HepG2 (cell line): ENCODE results near the gene NYNRIN. TPM values are rescaled to one million over a fixed set of nuclear protein-coding genes. Genes with fewer than 3 reads are reported as not detected.
A peak's percentile ranks its signal among the peaks of the same experiment; 100 is the strongest.

Source experiments
- AHR ChIP-seq: IDR thresholded peaks from 2 replicates; pipeline ENCODE4 v1.6.1; 2018; ENCODE audit warnings: missing genetic modification reagents, missing compliant biosample characterization
- CCAR2 ChIP-seq: fragments of 200-400 bp; formaldehyde crosslinking; optimal IDR thresholded peaks from 2 replicates; pipeline ENCODE3; 2018; ENCODE audit warnings: low read depth, mild to moderate bottlenecking, low read length, moderate library complexity
- CCDC6 ChIP-seq: sonication (generic); formaldehyde crosslinking; IDR thresholded peaks from 2 replicates; pipeline ENCODE4 v1.8.1; 2022; ENCODE audit warnings: mild to moderate bottlenecking, missing genetic modification reagents, moderate library complexity
- GABPA ChIP-seq, 2 experiments: IDR thresholded peaks; 2 replicates each; pipeline ENCODE4 v1.6.1; 2011 to 2016; ENCODE audit warnings: low read depth in 2 of 2, low read length in 1 of 2, missing biosample characterization in 1 of 2, missing genetic modification characterization in 1 of 2
- MATR3 ChIP-seq: sonication (generic); formaldehyde crosslinking; IDR thresholded peaks from 2 replicates; pipeline ENCODE4 v1.4.0; 2020; ENCODE audit warnings: missing genetic modification reagents
- PAF1 ChIP-seq: IDR thresholded peaks from 2 replicates; pipeline ENCODE4 v1.6.1; 2016; ENCODE audit warnings: missing genetic modification reagents, missing compliant biosample characterization
- PHF8 ChIP-seq: sonication (generic); formaldehyde crosslinking; IDR thresholded peaks from 2 replicates; pipeline ENCODE4 v1.5.0; 2020; ENCODE audit warnings: missing genetic modification reagents
- RELA ChIP-seq: sonication (generic); formaldehyde crosslinking; IDR thresholded peaks from 2 replicates; pipeline ENCODE4 v1.4.0; 2020; ENCODE audit warnings: missing genetic modification reagents
- RFX5 ChIP-seq: IDR thresholded peaks from 2 replicates; pipeline ENCODE4 v1.6.1; 2011; ENCODE audit warnings: low read depth, low read length, improper control_type of control experiment
- SNAPC4 ChIP-seq: sonication (generic); formaldehyde crosslinking; IDR thresholded peaks from 2 replicates; pipeline ENCODE4 v1.4.0; 2020; ENCODE audit warnings: mild to moderate bottlenecking, missing genetic modification reagents
- YEATS4 ChIP-seq: sonication (generic); formaldehyde crosslinking; IDR thresholded peaks from 2 replicates; pipeline ENCODE4 v1.4.0; 2020; ENCODE audit warnings: missing genetic modification reagents, borderline replicate concordance
- ZFP36 ChIP-seq: fragments of 150-350 bp; IDR thresholded peaks from 2 replicates; pipeline ENCODE4 v1.6.1; 2018; ENCODE audit warnings: borderline replicate concordance, low read length, low read depth; ENCODE audit not compliant: partially characterized antibody
- ZNF337 ChIP-seq: sonication (generic); formaldehyde crosslinking; IDR thresholded peaks from 2 replicates; pipeline ENCODE4 v1.5.1; 2020; ENCODE audit warnings: missing genetic modification reagents, low read depth, mild to moderate bottlenecking, borderline replicate concordance
- ZNF432 ChIP-seq: sonication (generic); formaldehyde crosslinking; IDR thresholded peaks from 2 replicates; pipeline ENCODE4 v1.5.0; 2020; ENCODE audit warnings: missing genetic modification reagents, mild to moderate bottlenecking, borderline replicate concordance
- ZNF441 ChIP-seq: sonication (generic); formaldehyde crosslinking; IDR thresholded peaks from 2 replicates; pipeline ENCODE4 v1.7.0; 2021; ENCODE audit warnings: missing genetic modification reagents, borderline replicate concordance
- ZNF460 ChIP-seq: sonication (generic); formaldehyde crosslinking; IDR thresholded peaks from 2 replicates; pipeline ENCODE4 v1.5.1; 2020; ENCODE audit warnings: missing genetic modification reagents, mild to moderate bottlenecking, borderline replicate concordance
- ZNF563 ChIP-seq: sonication (generic); formaldehyde crosslinking; IDR thresholded peaks from 2 replicates; pipeline ENCODE4 v1.8.0; 2022; ENCODE audit warnings: mild to moderate bottlenecking, moderate library complexity, missing genetic modification reagents
- ZNF589 ChIP-seq: sonication (generic); formaldehyde crosslinking; conservative IDR thresholded peaks from 2 replicates; pipeline ENCODE4 v1.8.0; 2022; ENCODE audit warnings: mild to moderate bottlenecking, moderate library complexity, missing genetic modification reagents
- ZNF713 ChIP-seq: sonication (generic); formaldehyde crosslinking; IDR thresholded peaks from 2 replicates; pipeline ENCODE4 v1.4.0; 2020; ENCODE audit warnings: mild to moderate bottlenecking, missing genetic modification reagents
- ZNF879 ChIP-seq: sonication (generic); formaldehyde crosslinking; IDR thresholded peaks from 2 replicates; pipeline ENCODE4 v1.8.1; 2023; ENCODE audit warnings: missing genetic modification reagents
- polyA plus RNA-seq, 8 experiments: library from polyadenylated mRNA; depleted of rRNA in 3 of 8; stranded (reverse) in 7 of 8; unstranded in 1 of 8; fragments of >200 nt; fragmentation: Illumina TruSeq in 4 of 8; extraction: Trizol in 4 of 8; gene quantifications; 2 replicates each; pipeline versions ENCODE4 v1.2.1 to v1.2.3, GENCODE V29; 2011 to 2016; ENCODE audit warnings: low read depth in 4 of 8, missing spikeins in 1 of 8, mixed read lengths in 1 of 8; ENCODE audit not compliant: insufficient read depth in 1 of 8
- total RNA-seq, 5 experiments: library from RNA; depleted of rRNA; stranded (reverse); fragments of >200 nt; fragmentation: Illumina TruSeq; extraction: Trizol; gene quantifications; 2 replicates each; pipeline ENCODE4 v1.2.3, GENCODE V29; 2016; ENCODE audit warnings: low read depth in 1 of 5
- TF ChIP-seq, protein P1 (sequence below): sonication (generic); formaldehyde crosslinking; IDR thresholded peaks from 2 replicates; pipeline ENCODE4 v1.9.0; 2022; ENCODE audit warnings: low read depth, missing genetic modification reagents
- TF ChIP-seq, protein P2 (sequence below): sonication (generic); formaldehyde crosslinking; IDR thresholded peaks from 2 replicates; pipeline ENCODE4 v1.5.1; 2020; ENCODE audit warnings: missing genetic modification reagents, mild to moderate bottlenecking, borderline replicate concordance

NYNRIN gene
- total and polyA plus RNA-seq, 2 of the 13 experiments (the other 11 are each of a cell fraction or from before 2014, with no cell fraction given): 0.63 to 1.1 TPM

- TF ChIP-seq ZFP36 (peak; percentile 68), PHF8 (CRISPR knock-in tag) (peak; percentile 53; the same call in 1 of the 2 replicates), RELA (CRISPR knock-in tag) (0 out of 2 replicates have a peak, but pooled peaks have one; percentile 73), ZNF460 (no peak), ZNF713 (peak; percentile 10; the same call in 1 of the 2 replicates), RFX5 (no peak), SNAPC4 (CRISPR knock-in tag) (no peak), ZNF563 (no peak; the same call in 1 of the 2 replicates), ZNF337 (no peak), MATR3 (CRISPR knock-in tag) (no peak), CCDC6 (CRISPR knock-in tag) (no peak; the same call in 1 of the 2 replicates), YEATS4 (CRISPR knock-in tag) (peak; percentile 50), ZNF879 (no peak), ZNF432 (CRISPR knock-in tag) (no peak), PAF1 (CRISPR knock-in tag) (no peak), GABPA (IDR thresholded peaks at IDR 0.05; ENCODE audit: low read depth, low read length) (no peak), GABPA (CRISPR knock-in tag; IDR thresholded peaks at IDR 0.05; ENCODE audit: low read depth) (peak; percentile 67), ZNF589 (no peak), ZNF441 (CRISPR knock-in tag) (no peak), AHR (peak; percentile 98), CCAR2 (no peak)
- TF ChIP-seq, protein P1, sequence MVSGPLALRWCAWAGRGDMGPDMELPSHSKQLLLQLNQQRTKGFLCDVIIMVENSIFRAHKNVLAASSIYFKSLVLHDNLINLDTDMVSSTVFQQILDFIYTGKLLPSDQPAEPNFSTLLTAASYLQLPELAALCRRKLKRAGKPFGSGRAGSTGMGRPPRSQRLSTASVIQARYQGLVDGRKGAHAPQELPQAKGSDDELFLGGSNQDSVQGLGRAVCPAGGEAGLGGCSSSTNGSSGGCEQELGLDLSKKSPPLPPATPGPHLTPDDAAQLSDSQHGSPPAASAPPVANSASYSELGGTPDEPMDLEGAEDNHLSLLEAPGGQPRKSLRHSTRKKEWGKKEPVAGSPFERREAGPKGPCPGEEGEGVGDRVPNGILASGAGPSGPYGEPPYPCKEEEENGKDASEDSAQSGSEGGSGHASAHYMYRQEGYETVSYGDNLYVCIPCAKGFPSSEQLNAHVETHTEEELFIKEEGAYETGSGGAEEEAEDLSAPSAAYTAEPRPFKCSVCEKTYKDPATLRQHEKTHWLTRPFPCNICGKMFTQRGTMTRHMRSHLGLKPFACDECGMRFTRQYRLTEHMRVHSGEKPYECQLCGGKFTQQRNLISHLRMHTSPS: peak; percentile 64; the same call in 1 of the 2 replicates
- TF ChIP-seq, protein P2, sequence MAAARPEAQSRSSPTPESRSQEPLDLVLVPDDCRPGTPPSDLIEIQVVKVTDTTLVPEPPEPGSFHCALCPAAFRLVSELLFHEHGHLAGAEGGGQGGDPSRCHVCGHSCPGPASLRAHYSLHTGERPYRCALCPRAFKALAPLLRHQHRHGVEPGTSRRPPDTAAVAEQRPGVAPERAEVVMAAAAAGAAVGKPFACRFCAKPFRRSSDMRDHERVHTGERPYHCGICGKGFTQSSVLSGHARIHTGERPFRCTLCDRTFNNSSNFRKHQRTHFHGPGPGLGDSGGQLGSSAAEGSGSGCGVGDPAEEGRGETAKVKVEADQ (CRISPR knock-in tag): peak; percentile 82; the same call in 1 of the 2 replicates
Observed at GRCh38 chr14:24365600-24366412, 33.0 kb upstream of the NYNRIN start (continued).
